Hepatocyte (in vitro differentiated cells): ENCODE data around the gene TOX2. TPM values are rescaled to one million over a fixed set of nuclear protein-coding genes. Genes with fewer than 3 reads are reported as not detected.

Source experiments
- DNase-seq: peaks from one replicate; pipeline ENCODE4 v3.0.0-alpha.2; 2016; ENCODE audit warnings: low spot score
- H2AFZ ChIP-seq: fragments of 200-600 bp; sonication (generic); 2 replicates; pipeline ENCODE4 v1.6.0; 2016; ENCODE audit warnings: antibody characterized with exemption, mild to moderate bottlenecking
- H3K27ac ChIP-seq: fragments of 200-600 bp; sonication (generic); 2 replicates; pipeline ENCODE4 v1.5.1; 2016; ENCODE audit warnings: mild to moderate bottlenecking
- H3K27me3 ChIP-seq: fragments of 200-600 bp; sonication (generic); 2 replicates; pipeline ENCODE4 v1.6.1; 2016
- H3K36me3 ChIP-seq: fragments of 200-600 bp; sonication (generic); replicated peaks from 2 replicates; pipeline ENCODE4 v1.5.1; 2016; ENCODE audit warnings: low read depth; ENCODE audit not compliant: insufficient read depth
- H3K4me1 ChIP-seq: fragments of 200-600 bp; sonication (generic); 2 replicates; pipeline ENCODE4 v1.5.1; 2016; ENCODE audit warnings: mild to moderate bottlenecking, moderate library complexity; ENCODE audit not compliant: insufficient read depth
- H3K4me2 ChIP-seq: fragments of 200-600 bp; sonication (generic); 2 replicates; pipeline ENCODE4 v1.6.0; 2016
- H3K4me3 ChIP-seq: fragments of 200-600 bp; sonication (generic); 2 replicates; pipeline ENCODE4 v1.5.1; 2016; ENCODE audit warnings: mild to moderate bottlenecking
- H3K79me2 ChIP-seq: fragments of 200-600 bp; sonication (generic); 2 replicates; pipeline ENCODE4 v1.6.0; 2017; ENCODE audit warnings: mild to moderate bottlenecking
- H3K9me2 ChIP-seq: fragments of 200-600 bp; sonication (generic); replicated peaks from 2 replicates; pipeline ENCODE4 v1.6.0; 2017; ENCODE audit warnings: mild to moderate bottlenecking; ENCODE audit not compliant: insufficient read depth
- H3K9me3 ChIP-seq: fragments of 200-600 bp; sonication (generic); 2 replicates; pipeline ENCODE4 v1.5.1; 2016; ENCODE audit warnings: low read depth, mild to moderate bottlenecking
- H4K20me1 ChIP-seq: fragments of 200-600 bp; sonication (generic); 2 replicates; pipeline ENCODE4 v1.6.0; 2016; ENCODE audit warnings: mild to moderate bottlenecking; ENCODE audit not compliant: insufficient read depth, poor library complexity, severe bottlenecking
- EZH2 ChIP-seq: fragments of 200-600 bp; sonication (generic); IDR thresholded peaks from 2 replicates; pipeline ENCODE4 v1.6.1; 2016; ENCODE audit warnings: antibody characterized with exemption, mild to moderate bottlenecking, borderline replicate concordance
- EZH2phosphoT487 ChIP-seq: fragments of 200-600 bp; sonication (generic); IDR thresholded peaks from one replicate; pipeline ENCODE4 v1.6.1; 2018; ENCODE audit warnings: antibody characterized with exemption, mild to moderate bottlenecking, low read depth, moderate library complexity; ENCODE audit not compliant: unreplicated experiment, severe bottlenecking
- WGBS: methylation state at CpG from one replicate; pipeline ENCODE4 v1.1.6; 2016; ENCODE audit warnings: low lambda C conversion rate; ENCODE audit errors: missing lambda C conversion rate; 5-methylcytosine and 5-hydroxymethylcytosine counted together
- polyA plus RNA-seq: library from polyadenylated mRNA; unstranded; fragments of >200 nt; fragmentation: Nextera tagmentation; extraction: Ambion mirVana; gene quantifications from 2 replicates; pipeline ENCODE4 v1.2.1, GENCODE V29; 2016
- total RNA-seq: library from RNA; depleted of rRNA; stranded (reverse); fragments of >200 nt; gene quantifications from 2 replicates; pipeline ENCODE4 v1.2.3, GENCODE V29; 2014
- TF ChIP-seq, protein P1 (sequence below): fragments of 200-600 bp; sonication (generic); IDR thresholded peaks from 2 replicates; pipeline ENCODE4 v1.5.1; 2016; ENCODE audit warnings: antibody characterized with exemption, mild to moderate bottlenecking; ENCODE audit not compliant: poor library complexity

The TOX2 gene
- total and polyA plus RNA-seq, 2 experiments from 2014 or later, result 0.87 to 12.1 TPM

DNA sequence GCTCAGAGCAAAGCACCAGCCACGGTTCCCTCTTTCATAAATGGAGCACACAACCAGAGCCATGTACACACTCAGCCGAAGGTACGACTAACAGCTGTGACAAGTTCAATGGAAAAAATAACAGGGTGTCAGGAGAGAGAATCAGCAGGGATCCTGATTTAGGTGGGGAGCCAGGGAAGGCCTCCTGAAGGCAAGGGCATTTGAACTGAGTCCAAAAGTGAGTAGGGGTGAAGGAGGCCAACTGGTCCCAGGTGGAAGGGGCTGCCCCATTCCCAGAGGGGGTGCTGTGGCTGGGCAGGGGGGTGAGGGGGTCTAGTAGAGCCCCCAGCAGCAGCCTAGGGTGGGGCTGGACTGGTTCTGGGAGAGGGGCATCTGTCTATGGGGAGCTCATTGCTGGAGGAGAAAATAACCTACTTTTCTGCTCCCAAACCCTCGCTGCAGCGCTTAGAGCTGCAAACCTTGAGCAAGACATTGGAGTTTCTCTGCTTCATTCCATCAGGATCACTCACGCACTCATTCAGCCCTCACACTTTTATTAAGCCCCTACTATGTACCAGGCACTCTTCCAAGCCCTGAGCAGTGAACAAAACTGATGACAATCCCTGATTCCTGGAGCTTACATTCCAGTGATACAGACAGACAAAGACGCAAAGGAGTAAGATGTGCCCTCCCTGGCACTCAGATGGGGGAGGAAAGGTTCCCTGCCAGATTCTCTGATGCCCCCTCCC is 113.5 kb downstream of the TOX2 start:
- Histone ChIP-seq H4K20me1 (no peaks in the 10 kb centered on the region), H2AFZ (no peak overlapping the region), H3K27me3 (peaks cover 4% of the 10 kb centered on the region), H3K4me3 (no peak overlapping the region), H3K36me3 (no peaks in the 10 kb centered on the region), H3K27ac (no peak overlapping the region), H3K79me2 (no peaks in the 10 kb centered on the region), H3K4me1 (no peaks in the 10 kb centered on the region), H3K9me3 (no peaks in the 10 kb centered on the region), H3K9me2 (no peaks in the 10 kb centered on the region), H3K4me2 (no peak overlapping the region)
- TF ChIP-seq EZH2 (no peak), EZH2phosphoT487 (no peak)
- TF ChIP-seq, protein P1, sequence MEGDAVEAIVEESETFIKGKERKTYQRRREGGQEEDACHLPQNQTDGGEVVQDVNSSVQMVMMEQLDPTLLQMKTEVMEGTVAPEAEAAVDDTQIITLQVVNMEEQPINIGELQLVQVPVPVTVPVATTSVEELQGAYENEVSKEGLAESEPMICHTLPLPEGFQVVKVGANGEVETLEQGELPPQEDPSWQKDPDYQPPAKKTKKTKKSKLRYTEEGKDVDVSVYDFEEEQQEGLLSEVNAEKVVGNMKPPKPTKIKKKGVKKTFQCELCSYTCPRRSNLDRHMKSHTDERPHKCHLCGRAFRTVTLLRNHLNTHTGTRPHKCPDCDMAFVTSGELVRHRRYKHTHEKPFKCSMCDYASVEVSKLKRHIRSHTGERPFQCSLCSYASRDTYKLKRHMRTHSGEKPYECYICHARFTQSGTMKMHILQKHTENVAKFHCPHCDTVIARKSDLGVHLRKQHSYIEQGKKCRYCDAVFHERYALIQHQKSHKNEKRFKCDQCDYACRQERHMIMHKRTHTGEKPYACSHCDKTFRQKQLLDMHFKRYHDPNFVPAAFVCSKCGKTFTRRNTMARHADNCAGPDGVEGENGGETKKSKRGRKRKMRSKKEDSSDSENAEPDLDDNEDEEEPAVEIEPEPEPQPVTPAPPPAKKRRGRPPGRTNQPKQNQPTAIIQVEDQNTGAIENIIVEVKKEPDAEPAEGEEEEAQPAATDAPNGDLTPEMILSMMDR, result no peak
- 88% methylated on average over 7 of the region's 7 CpGs for WGBS
- DNase-seq, result no peak

DNA sequence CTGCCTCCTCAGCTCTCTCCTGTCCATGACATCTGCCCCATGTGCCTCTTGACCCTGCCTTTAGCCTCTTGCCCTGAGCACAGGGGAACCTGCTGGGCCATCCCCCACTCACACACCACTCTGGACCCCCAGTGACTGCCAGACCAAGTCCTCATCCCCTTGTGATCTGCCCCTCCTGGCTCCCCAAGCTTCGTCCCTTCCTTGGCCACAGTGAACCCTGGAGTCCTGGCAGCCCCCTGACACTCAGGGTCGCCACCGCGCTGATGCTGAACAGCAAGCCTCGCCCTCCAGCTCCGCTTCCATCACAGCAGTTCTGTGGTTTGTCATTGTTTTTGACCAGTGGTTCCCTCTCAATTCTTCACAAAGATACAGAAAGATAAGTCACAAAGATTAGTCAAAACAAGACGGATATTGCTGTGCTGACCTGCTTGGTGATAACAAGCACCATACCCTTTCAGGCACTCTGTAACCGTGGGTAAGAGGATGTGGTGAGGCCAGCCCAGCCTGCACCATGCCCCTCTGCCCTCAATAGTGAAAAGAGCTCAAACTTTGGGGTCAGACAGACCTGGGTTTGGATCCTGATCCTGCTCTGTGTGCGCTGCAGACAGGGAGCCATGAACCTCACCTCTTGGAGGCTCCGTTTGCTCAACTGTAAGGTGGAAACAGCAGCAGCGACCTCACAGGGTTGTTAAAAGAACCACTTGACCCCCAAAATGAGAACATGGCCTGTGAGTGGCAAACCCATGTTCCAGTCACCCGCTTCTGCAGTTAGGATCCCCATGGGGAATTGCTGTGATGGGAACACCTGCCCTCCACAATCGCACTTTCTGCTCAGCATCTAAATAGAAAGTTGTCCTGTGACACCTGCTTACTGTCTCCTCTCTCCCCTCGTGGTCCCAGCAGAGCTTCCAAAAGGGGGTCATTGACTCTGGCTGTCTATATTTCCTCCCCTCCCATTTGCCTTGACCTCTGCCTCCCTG is 114.5 kb downstream of the TOX2 start:
- no peak for DNase-seq
- WGBS, result 76% methylated on average over 14 of the region's 14 CpGs
- Histone ChIP-seq H3K4me2 (no peak overlapping the region), H3K4me3 (no peak overlapping the region), H3K36me3 (no peaks in the 10 kb centered on the region), H3K79me2 (no peaks in the 10 kb centered on the region), H3K27me3 (peaks cover 4% of the 10 kb centered on the region), H3K9me3 (no peaks in the 10 kb centered on the region), H2AFZ (no peak overlapping the region), H4K20me1 (no peaks in the 10 kb centered on the region), H3K27ac (no peak overlapping the region), H3K4me1 (no peaks in the 10 kb centered on the region), H3K9me2 (no peaks in the 10 kb centered on the region)
- TF ChIP-seq, protein P1, result no peak
- no peak for TF ChIP-seq EZH2
- no peak for TF ChIP-seq EZH2phosphoT487

DNA sequence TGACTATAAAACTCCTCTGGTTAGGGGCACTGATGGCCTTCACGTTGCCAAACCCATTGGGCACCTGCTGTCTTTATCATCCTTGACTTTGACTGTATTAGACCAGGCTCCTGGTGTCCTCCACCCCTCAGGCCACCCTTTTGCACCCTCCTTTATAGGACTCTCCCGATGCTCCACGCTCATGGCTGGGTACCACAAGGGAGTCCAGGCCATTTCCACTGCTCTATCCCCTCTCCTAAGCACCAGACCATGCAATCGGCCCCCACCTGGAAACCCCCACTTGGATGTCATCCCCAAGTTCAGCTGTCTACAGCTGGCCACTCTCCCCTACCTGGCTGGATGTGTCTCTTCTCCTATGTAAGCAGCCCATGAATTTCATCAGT is 115.2 kb downstream of the TOX2 start:
- Histone ChIP-seq H3K4me3 (no peak overlapping the region), H2AFZ (no peak overlapping the region), H3K9me2 (no peaks in the 10 kb centered on the region), H3K27ac (no peak overlapping the region), H3K4me1 (no peaks in the 10 kb centered on the region), H3K36me3 (no peaks in the 10 kb centered on the region), H3K9me3 (no peaks in the 10 kb centered on the region), H3K4me2 (no peak overlapping the region), H4K20me1 (no peaks in the 10 kb centered on the region), H3K79me2 (no peaks in the 10 kb centered on the region), H3K27me3 (peaks cover 4% of the 10 kb centered on the region)
- TF ChIP-seq, protein P1, result no peak
- no peak for TF ChIP-seq EZH2
- TF ChIP-seq EZH2phosphoT487, result no peak
- DNase-seq, result no peak
- WGBS, result 95% methylated on average over 4 of the region's 4 CpGs
